ENCODE data around the gene GOLGA6C. TPM values are rescaled to one million over a fixed set of nuclear protein-coding genes. Genes with fewer than 3 reads are reported as not detected.
"Not testable (repeated sequence)": the region's sequence is repeated elsewhere in the genome, so short reads cannot be mapped to it uniquely, and the experiment has no call there.

GOLGA6C gene
- total and polyA plus RNA-seq, 2 donors (not counting 1 experiment from before 2014, with no cell fraction given): not detected

- 95% methylated on average over 2 of the region's 4 CpGs for WGBS (ENCODE audit: insufficient coverage)
- intact Hi-C loops (cut with micrococcal nuclease); POLR2A ChIA-PET: not testable (repeated sequence)
Measured at GRCh38 chr15:75252285-75252684, 5.8 kb upstream of the GOLGA6C start.

GRCh38 chr15:75258620-75259343 lies 648 bp downstream of the GOLGA6C start:
- WGBS (ENCODE audit: insufficient coverage): no CpG with 5 or more reads among the region's 16 CpGs

More at GRCh38 chr15:75252285-75252684, 5.8 kb upstream of the GOLGA6C start:
- H3K9me3 Mint-ChIP-seq (ENCODE audit: insufficient read depth); H3K9ac ChIP-seq (ENCODE audit: low read length); H3K27ac ChIP-seq (ENCODE audit: low read length in 2 of 2); H4K20me1 ChIP-seq (ENCODE audit: control insufficient read depth, insufficient read depth, low read length, poor library complexity, severe bottlenecking); H3K36me3 ChIP-seq (replicated peaks in 1 of 2; ENCODE audit: control extremely low read depth in 1 of 2, control insufficient read depth in 1 of 2, extremely low read depth in 1 of 2, insufficient read depth in 2 of 2, low read length in 1 of 2); DNase-seq; H3K9me3 ChIP-seq (ENCODE audit: control extremely low read depth in 1 of 3, control insufficient read depth in 2 of 3, insufficient read depth in 1 of 3, low read length in 2 of 3); H2AFZ ChIP-seq (ENCODE audit: insufficient read depth, low read depth, low read length, poor library complexity, severe bottlenecking); H3K4me2 ChIP-seq (replicated peaks; ENCODE audit: low read depth, low read length, poor library complexity, severe bottlenecking); ATAC-seq (ENCODE audit: low read depth); CTCF ChIA-PET; H3K4me3 ChIP-seq (ENCODE audit: control extremely low read depth in 1 of 5, extremely low read depth in 1 of 5, insufficient read depth in 1 of 5, low read depth in 2 of 5, low read length in 4 of 5); H3K27ac Mint-ChIP-seq; H3K4me1 ChIP-seq (ENCODE audit: control insufficient read depth in 2 of 2, insufficient read depth in 2 of 2, low read length in 2 of 2); H3K4me1 Mint-ChIP-seq; H3K4me3 Mint-ChIP-seq; H3K79me2 ChIP-seq (ENCODE audit: control insufficient read depth, insufficient read depth, low read length); H3K27me3 ChIP-seq (replicated peaks in 1 of 4; ENCODE audit: control extremely low read depth in 1 of 4, control insufficient read depth in 3 of 4, insufficient read depth in 4 of 4, low read length in 3 of 4): not testable (repeated sequence)
- peaks cover 18% of the 10 kb centered on the region for H3K27me3 Mint-ChIP-seq

GRCh38 chr15:75259873-75260272 lies 1.7 kb downstream of the GOLGA6C start:
- H3K27ac Mint-ChIP-seq; H3K79me2 ChIP-seq (ENCODE audit: control insufficient read depth, insufficient read depth, low read length); H3K4me1 Mint-ChIP-seq; H3K36me3 ChIP-seq (replicated peaks in 1 of 2; ENCODE audit: control extremely low read depth in 1 of 2, control insufficient read depth in 1 of 2, extremely low read depth in 1 of 2, insufficient read depth in 2 of 2, low read length in 1 of 2); H3K9me3 ChIP-seq (ENCODE audit: control extremely low read depth in 1 of 3, control insufficient read depth in 2 of 3, insufficient read depth in 1 of 3, low read length in 2 of 3); H3K9me3 Mint-ChIP-seq (ENCODE audit: insufficient read depth); H3K4me2 ChIP-seq (replicated peaks; ENCODE audit: low read depth, low read length, poor library complexity, severe bottlenecking); H3K9ac ChIP-seq (ENCODE audit: low read length); H2AFZ ChIP-seq (ENCODE audit: insufficient read depth, low read depth, low read length, poor library complexity, severe bottlenecking); H3K4me3 Mint-ChIP-seq; CTCF ChIA-PET; H3K27me3 Mint-ChIP-seq; H3K4me3 ChIP-seq (ENCODE audit: control extremely low read depth in 1 of 5, extremely low read depth in 1 of 5, insufficient read depth in 1 of 5, low read depth in 2 of 5, low read length in 4 of 5); H4K20me1 ChIP-seq (ENCODE audit: control insufficient read depth, insufficient read depth, low read length, poor library complexity, severe bottlenecking); H3K4me1 ChIP-seq (ENCODE audit: control insufficient read depth in 2 of 2, insufficient read depth in 2 of 2, low read length in 2 of 2); intact Hi-C loops (cut with micrococcal nuclease); DNase-seq; POLR2A ChIA-PET; H3K27me3 ChIP-seq (replicated peaks in 1 of 4; ENCODE audit: control extremely low read depth in 1 of 4, control insufficient read depth in 3 of 4, insufficient read depth in 4 of 4, low read length in 3 of 4); ATAC-seq (ENCODE audit: low read depth); H3K27ac ChIP-seq (ENCODE audit: low read length in 2 of 2): not testable (repeated sequence)
- no CpG with 5 or more reads among the region's 3 CpGs for WGBS (ENCODE audit: insufficient coverage)

More at GRCh38 chr15:75258620-75259343, 648 bp downstream of the GOLGA6C start:
- H3K4me1 ChIP-seq (ENCODE audit: control insufficient read depth in 2 of 2, insufficient read depth in 2 of 2, low read length in 2 of 2); H3K4me3 ChIP-seq (ENCODE audit: control extremely low read depth in 1 of 5, extremely low read depth in 1 of 5, insufficient read depth in 1 of 5, low read depth in 2 of 5, low read length in 4 of 5); H3K9ac ChIP-seq (ENCODE audit: low read length); H3K79me2 ChIP-seq (ENCODE audit: control insufficient read depth, insufficient read depth, low read length); intact Hi-C loops (cut with micrococcal nuclease); H3K4me3 Mint-ChIP-seq; DNase-seq; H3K4me2 ChIP-seq (replicated peaks; ENCODE audit: low read depth, low read length, poor library complexity, severe bottlenecking); ATAC-seq (ENCODE audit: low read depth); H2AFZ ChIP-seq (ENCODE audit: insufficient read depth, low read depth, low read length, poor library complexity, severe bottlenecking); H4K20me1 ChIP-seq (ENCODE audit: control insufficient read depth, insufficient read depth, low read length, poor library complexity, severe bottlenecking); POLR2A ChIA-PET; H3K4me1 Mint-ChIP-seq; H3K27me3 ChIP-seq (replicated peaks in 1 of 4; ENCODE audit: control extremely low read depth in 1 of 4, control insufficient read depth in 3 of 4, insufficient read depth in 4 of 4, low read length in 3 of 4); H3K27ac Mint-ChIP-seq; H3K27ac ChIP-seq (ENCODE audit: low read length in 2 of 2); H3K9me3 ChIP-seq (ENCODE audit: control extremely low read depth in 1 of 3, control insufficient read depth in 2 of 3, insufficient read depth in 1 of 3, low read length in 2 of 3); H3K9me3 Mint-ChIP-seq (ENCODE audit: insufficient read depth); H3K27me3 Mint-ChIP-seq; H3K36me3 ChIP-seq (replicated peaks in 1 of 2; ENCODE audit: control extremely low read depth in 1 of 2, control insufficient read depth in 1 of 2, extremely low read depth in 1 of 2, insufficient read depth in 2 of 2, low read length in 1 of 2); CTCF ChIA-PET: not testable (repeated sequence)

- H3K4me1 Mint-ChIP-seq; H3K4me1 ChIP-seq (ENCODE audit: control insufficient read depth in 2 of 2, insufficient read depth in 2 of 2, low read length in 2 of 2); H3K9ac ChIP-seq (ENCODE audit: low read length); H3K27me3 ChIP-seq (replicated peaks in 1 of 4; ENCODE audit: control extremely low read depth in 1 of 4, control insufficient read depth in 3 of 4, insufficient read depth in 4 of 4, low read length in 3 of 4); H3K9me3 Mint-ChIP-seq (ENCODE audit: insufficient read depth); H3K9me3 ChIP-seq (ENCODE audit: control extremely low read depth in 1 of 3, control insufficient read depth in 2 of 3, insufficient read depth in 1 of 3, low read length in 2 of 3); intact Hi-C loops (cut with micrococcal nuclease); POLR2A ChIA-PET; H3K79me2 ChIP-seq (ENCODE audit: control insufficient read depth, insufficient read depth, low read length); H4K20me1 ChIP-seq (ENCODE audit: control insufficient read depth, insufficient read depth, low read length, poor library complexity, severe bottlenecking); H3K36me3 ChIP-seq (replicated peaks in 1 of 2; ENCODE audit: control extremely low read depth in 1 of 2, control insufficient read depth in 1 of 2, extremely low read depth in 1 of 2, insufficient read depth in 2 of 2, low read length in 1 of 2); H3K4me3 ChIP-seq (ENCODE audit: control extremely low read depth in 1 of 5, extremely low read depth in 1 of 5, insufficient read depth in 1 of 5, low read depth in 2 of 5, low read length in 4 of 5); H3K4me2 ChIP-seq (replicated peaks; ENCODE audit: low read depth, low read length, poor library complexity, severe bottlenecking); H3K27ac ChIP-seq (ENCODE audit: low read length in 2 of 2); H2AFZ ChIP-seq (ENCODE audit: insufficient read depth, low read depth, low read length, poor library complexity, severe bottlenecking); ATAC-seq (ENCODE audit: low read depth); H3K27ac Mint-ChIP-seq; H3K4me3 Mint-ChIP-seq; H3K27me3 Mint-ChIP-seq: not testable (repeated sequence)
- CTCF ChIA-PET: interaction anchor here (1.0 to 1.5 kb wide), 2 partner anchors 231 to 966 kb away, joined by 4 to 6 read pairs; no protein-coding TSS in a partner anchor
- WGBS (ENCODE audit: insufficient coverage): no CpG with 5 or more reads among the region's 8 CpGs
- DNase-seq: peak; percentile 1
Measured at GRCh38 chr15:75273751-75274359, 15.7 kb downstream of the GOLGA6C start.

Measured in B cell (primary cell).